ENCODE results near the gene CWC27. TPM values are rescaled to one million over a fixed set of nuclear protein-coding genes. Genes with fewer than 3 reads are reported as not detected.

Gene CWC27
- total RNA-seq, 1 donor from 2014 or later, result 16.3 TPM

DNA sequence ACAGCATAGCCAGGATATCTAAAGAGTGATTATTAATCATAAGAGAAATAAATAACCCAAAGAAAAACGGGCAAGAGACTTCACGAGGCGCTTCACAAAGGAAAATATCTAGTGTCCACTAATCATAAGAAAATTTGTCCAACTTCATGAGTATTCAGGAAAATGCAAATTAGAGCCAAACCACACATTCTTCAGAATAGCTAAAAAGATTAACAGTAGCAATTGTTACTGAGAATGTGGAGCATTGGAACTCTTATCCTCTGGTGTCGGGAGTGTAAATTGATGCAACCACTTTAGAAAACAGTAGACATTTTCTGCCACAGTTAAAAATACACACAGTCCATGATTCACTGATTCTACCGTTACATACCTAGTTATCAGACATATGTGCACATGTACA lies 145.7 kb downstream of the CWC27 start:
- DNase-seq (no peak), ATAC-seq (no peak)
- H3K4me3 ChIP-seq, result no peak overlapping the region
- intact Hi-C loops (cut with DNase I), result no loop called here
- TF ChIP-seq, protein P1, sequence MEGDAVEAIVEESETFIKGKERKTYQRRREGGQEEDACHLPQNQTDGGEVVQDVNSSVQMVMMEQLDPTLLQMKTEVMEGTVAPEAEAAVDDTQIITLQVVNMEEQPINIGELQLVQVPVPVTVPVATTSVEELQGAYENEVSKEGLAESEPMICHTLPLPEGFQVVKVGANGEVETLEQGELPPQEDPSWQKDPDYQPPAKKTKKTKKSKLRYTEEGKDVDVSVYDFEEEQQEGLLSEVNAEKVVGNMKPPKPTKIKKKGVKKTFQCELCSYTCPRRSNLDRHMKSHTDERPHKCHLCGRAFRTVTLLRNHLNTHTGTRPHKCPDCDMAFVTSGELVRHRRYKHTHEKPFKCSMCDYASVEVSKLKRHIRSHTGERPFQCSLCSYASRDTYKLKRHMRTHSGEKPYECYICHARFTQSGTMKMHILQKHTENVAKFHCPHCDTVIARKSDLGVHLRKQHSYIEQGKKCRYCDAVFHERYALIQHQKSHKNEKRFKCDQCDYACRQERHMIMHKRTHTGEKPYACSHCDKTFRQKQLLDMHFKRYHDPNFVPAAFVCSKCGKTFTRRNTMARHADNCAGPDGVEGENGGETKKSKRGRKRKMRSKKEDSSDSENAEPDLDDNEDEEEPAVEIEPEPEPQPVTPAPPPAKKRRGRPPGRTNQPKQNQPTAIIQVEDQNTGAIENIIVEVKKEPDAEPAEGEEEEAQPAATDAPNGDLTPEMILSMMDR (IDR thresholded peaks at IDR 0.05), result no peak
- no peaks in the 10 kb centered on the region for H3K4me1 ChIP-seq
- H3K27ac ChIP-seq, result no peak overlapping the region
- no peaks in the 10 kb centered on the region for H3K27me3 ChIP-seq
- no peaks in the 10 kb centered on the region for H3K9me3 ChIP-seq
- no peaks in the 10 kb centered on the region for H3K36me3 ChIP-seq

DNA sequence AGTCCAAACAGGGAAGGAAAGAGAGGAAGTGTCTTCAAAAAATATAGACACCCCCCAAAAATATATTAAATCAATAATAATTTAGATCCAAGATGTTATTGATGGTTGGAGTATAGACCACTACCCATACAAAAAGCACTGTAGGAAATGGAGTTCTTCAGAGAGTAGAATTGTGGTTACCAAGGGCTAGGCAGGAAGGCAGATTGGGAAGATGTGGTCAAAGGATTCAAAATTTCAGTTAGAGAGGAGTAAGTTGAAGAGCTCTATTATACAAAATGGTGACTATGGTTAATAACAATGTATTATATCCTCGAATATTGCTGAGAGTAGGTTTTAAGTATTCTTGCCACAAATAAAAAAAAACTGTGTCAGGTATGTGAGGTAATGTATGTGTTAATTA lies 149.4 kb downstream of the CWC27 start:
- no peaks in the 10 kb centered on the region for H3K36me3 ChIP-seq
- H3K27ac ChIP-seq, result no peak overlapping the region
- DNase-seq (no peak), ATAC-seq (no peak)
- no peaks in the 10 kb centered on the region for H3K9me3 ChIP-seq
- H3K4me1 ChIP-seq, result no peaks in the 10 kb centered on the region
- no peaks in the 10 kb centered on the region for H3K27me3 ChIP-seq
- H3K4me3 ChIP-seq, result no peak overlapping the region
- intact Hi-C loops (cut with DNase I), result no loop called here
- TF ChIP-seq, protein P1 (IDR thresholded peaks at IDR 0.05), result no peak

DNA sequence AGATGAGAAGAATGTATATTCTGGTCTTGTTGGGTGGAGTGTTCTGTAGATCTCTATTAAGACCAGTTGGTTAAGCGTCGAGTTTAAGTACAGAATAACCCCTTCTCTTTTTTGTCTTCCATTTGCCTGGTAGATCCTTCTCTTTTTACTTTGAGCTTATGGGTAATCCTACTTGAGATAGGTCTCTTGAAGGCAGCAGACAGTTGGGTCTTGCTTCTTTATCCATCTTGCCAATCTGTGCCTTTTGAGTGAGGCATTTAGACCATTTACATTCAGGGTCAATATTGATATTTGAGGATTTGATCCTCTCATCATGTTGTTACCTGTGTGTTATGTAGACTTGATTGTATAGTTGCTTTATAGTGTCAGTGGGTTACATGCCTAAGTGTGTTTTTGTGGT lies 152.7 kb downstream of the CWC27 start:
- Histone ChIP-seq H3K4me1 (no peaks in the 10 kb centered on the region), H3K9me3 (no peaks in the 10 kb centered on the region), H3K4me3 (no peak overlapping the region), H3K27me3 (no peaks in the 10 kb centered on the region), H3K36me3 (no peaks in the 10 kb centered on the region), H3K27ac (no peak overlapping the region)
- TF ChIP-seq, protein P1 (IDR thresholded peaks at IDR 0.05), result no peak
- DNase-seq (no peak), ATAC-seq (no peak)
- intact Hi-C loops (cut with DNase I), result no loop called here

GRCh38 chr5:64923151-64923685 lies 154.5 kb downstream of the CWC27 start:
- TF ChIP-seq, protein P1 (IDR thresholded peaks at IDR 0.05), result no peak
- Histone ChIP-seq H3K36me3 (no peaks in the 10 kb centered on the region), H3K27ac (no peak overlapping the region), H3K9me3 (no peaks in the 10 kb centered on the region), H3K4me1 (no peaks in the 10 kb centered on the region), H3K4me3 (no peak overlapping the region), H3K27me3 (no peaks in the 10 kb centered on the region)
- ATAC-seq (peak; percentile 30), DNase-seq (no peak)
- intact Hi-C loops (cut with DNase I), result no loop called here

- no peak for DNase-seq
- intact Hi-C loops (cut with DNase I), result no loop called here
- ATAC-seq, result no peak
These were observed 156.4 kb downstream of the CWC27 start for GRCh38 chr5:64925123-64925522.

More at GRCh38 chr5:64925123-64925522, 156.4 kb downstream of the CWC27 start:
- H3K36me3 ChIP-seq, result no peaks in the 10 kb centered on the region
- H3K4me1 ChIP-seq, result no peaks in the 10 kb centered on the region
- no peaks in the 10 kb centered on the region for H3K27me3 ChIP-seq
- TF ChIP-seq, protein P1 (IDR thresholded peaks at IDR 0.05), result no peak
- H3K9me3 ChIP-seq, result no peaks in the 10 kb centered on the region
- H3K4me3 ChIP-seq, result no peak overlapping the region
- H3K27ac ChIP-seq, result no peak overlapping the region
